H1 (cell line): ENCODE results near the gene DENND5B. TPM values are rescaled to one million over a fixed set of nuclear protein-coding genes. Genes with fewer than 3 reads are reported as not detected.

ENCODE experiments used
- CTCF ChIA-PET: fragments of 300-600 bp; sonication (Branson Sonifier 250); formaldehyde crosslinking; loops from one replicate; lab custom pipeline; 2021; ENCODE audit not compliant: partially characterized antibody; lab: Charles Lee
- POLR2A ChIA-PET: fragments of 300-600 bp; sonication (Branson Sonifier 250); formaldehyde crosslinking; loops from one replicate; lab custom pipeline; 2021; ENCODE audit warnings: inconsistent platforms; ENCODE audit not compliant: partially characterized antibody; lab: Charles Lee
- DNase-seq, 2 experiments: peaks; one replicate each; pipeline versions ENCODE4 v3.0.0 to v3.0.0-alpha.2; 2010 to 2022; ENCODE audit warnings: low spot score in 2 of 2, low read depth in 1 of 2, mixed read lengths in 1 of 2
- FAIRE-seq: peaks from 2 replicates; lab custom pipeline; 2011; peaks lifted over from hg19 to GRCh38; lab: Jason Lieb, UNC
- H2AFZ ChIP-seq: 2 replicates; pipeline ENCODE4 v1.8.1; 2012; ENCODE audit warnings: low read length, inconsistent platforms
- H2AK5ac ChIP-seq: 2 replicates; pipeline ENCODE4 v1.6.1; 2013; ENCODE audit warnings: low read depth, low read length
- H2BK120ac ChIP-seq: replicated peaks from 2 replicates; pipeline ENCODE3; 2013; ENCODE audit warnings: low read depth, low read length, inconsistent platforms
- H2BK12ac ChIP-seq: 2 replicates; pipeline ENCODE4 v1.6.1; 2013; ENCODE audit warnings: low read depth, low read length
- H2BK15ac ChIP-seq: 2 replicates; pipeline ENCODE4 v1.6.1; 2013; ENCODE audit warnings: low read length
- H2BK20ac ChIP-seq: 2 replicates; pipeline ENCODE4 v1.6.1; 2013; ENCODE audit warnings: low read length
- H2BK5ac ChIP-seq: 2 replicates; pipeline ENCODE4 v1.6.1; 2013; ENCODE audit warnings: low read depth, low read length
- H3K14ac ChIP-seq: 2 replicates; pipeline ENCODE4 v1.6.1; 2013; ENCODE audit warnings: inconsistent platforms; ENCODE audit not compliant: insufficient read length
- H3K18ac ChIP-seq: 2 replicates; pipeline ENCODE4 v1.6.1; 2013; ENCODE audit warnings: low read length; ENCODE audit errors: extremely low read depth
- H3K23ac ChIP-seq: 2 replicates; pipeline ENCODE4 v1.6.1; 2013; ENCODE audit warnings: inconsistent platforms; ENCODE audit not compliant: insufficient read length
- H3K23me2 ChIP-seq: 2 replicates; pipeline ENCODE4 v1.6.1; 2013; ENCODE audit warnings: low read depth, low read length
- H3K27ac ChIP-seq: 2 replicates; pipeline ENCODE4 v1.6.1; 2011; ENCODE audit warnings: low read depth, low read length, inconsistent platforms
- H3K27me3 ChIP-seq, 4 experiments: replicated peaks in 1 of 4; 1 replicate in 1 of 4; 2 replicates in 3 of 4; pipeline versions ENCODE4 v1.6.1 to v1.8.1; 2011 to 2013; ENCODE audit warnings: low read length in 3 of 4, mild to moderate bottlenecking in 3 of 4, inconsistent platforms in 2 of 4, mixed read lengths in 2 of 4, moderate library complexity in 1 of 4; ENCODE audit not compliant: control insufficient read depth in 3 of 4, insufficient read depth in 3 of 4; ENCODE audit errors: extremely low read depth in 1 of 4
- H3K36me3 ChIP-seq, 4 experiments: 2 replicates each; pipeline versions ENCODE4 v1.6.1 to v1.8.1; 2011 to 2013; ENCODE audit warnings: mild to moderate bottlenecking in 4 of 4, low read length in 3 of 4, moderate library complexity in 2 of 4, control low read depth in 1 of 4, inconsistent platforms in 1 of 4; ENCODE audit not compliant: insufficient read depth in 4 of 4, control insufficient read depth in 2 of 4
- H3K4ac ChIP-seq: replicated peaks from 2 replicates; pipeline ENCODE3; 2013; ENCODE audit warnings: low read length, low read depth, mixed read lengths, inconsistent platforms; ENCODE audit not compliant: insufficient read length
- H3K4me1 ChIP-seq, 4 experiments: replicated peaks in 1 of 4; 1 replicate in 1 of 4; 2 replicates in 3 of 4; pipeline versions ENCODE4 v1.6.1 to v1.8.1; 2011 to 2013; ENCODE audit warnings: low read length in 3 of 4, inconsistent platforms in 2 of 4, mixed read lengths in 1 of 4; ENCODE audit not compliant: insufficient read depth in 4 of 4, control insufficient read depth in 3 of 4
- H3K4me2 ChIP-seq, 2 experiments: 2 replicates each; pipeline versions ENCODE4 v1.6.1 to v1.8.1; 2011 to 2013; ENCODE audit warnings: low read depth in 2 of 2, low read length in 2 of 2, control low read depth in 1 of 2, inconsistent platforms in 1 of 2, mild to moderate bottlenecking in 1 of 2; ENCODE audit not compliant: insufficient read depth in 1 of 2
- H3K4me3 ChIP-seq, 4 experiments: fragments of 200-600, 300-600 bp in 1 of 4; sonication (generic), shearing (Covaris generic), sonication (Bioruptor Twin) in 1 of 4; 2 replicates each; pipeline versions ENCODE4 v1.5.1 to v1.8.1; 2011 to 2016; ENCODE audit warnings: low read length in 4 of 4, low read depth in 3 of 4, control low read depth in 2 of 4, inconsistent platforms in 2 of 4, mild to moderate bottlenecking in 2 of 4, mixed read lengths in 1 of 4, moderate library complexity in 1 of 4; ENCODE audit not compliant: insufficient read depth in 2 of 4; ENCODE audit errors: extremely low read depth in 1 of 4
- H3K56ac ChIP-seq: replicated peaks from 2 replicates; pipeline ENCODE3; 2013; ENCODE audit warnings: low read depth, mild to moderate bottlenecking, mixed read lengths, low read length, inconsistent platforms; ENCODE audit not compliant: insufficient read length
- H3K79me1 ChIP-seq: 2 replicates; pipeline ENCODE4 v1.6.1; 2013; ENCODE audit warnings: low read depth, low read length, control low read depth
- H3K79me2 ChIP-seq, 2 experiments: 2 replicates each; pipeline versions ENCODE4 v1.6.1 to v1.8.1; 2012 to 2013; ENCODE audit warnings: low read length in 2 of 2, mild to moderate bottlenecking in 2 of 2, inconsistent platforms in 1 of 2; ENCODE audit not compliant: insufficient read depth in 2 of 2, control insufficient read depth in 1 of 2
- H3K9ac ChIP-seq, 4 experiments: replicated peaks in 1 of 4; 1 replicate in 1 of 4; 2 replicates in 3 of 4; pipeline versions ENCODE4 v1.6.1 to v1.8.1; 2011 to 2013; ENCODE audit warnings: low read depth in 3 of 4, low read length in 3 of 4, control low read depth in 2 of 4, mild to moderate bottlenecking in 2 of 4, moderate library complexity in 2 of 4, inconsistent platforms in 1 of 4; ENCODE audit errors: extremely low read depth in 1 of 4
- H3K9me3 ChIP-seq, 2 experiments: 2 replicates each; pipeline versions ENCODE4 v1.6.1 to v1.8.1; 2012 to 2013; ENCODE audit warnings: mild to moderate bottlenecking in 2 of 2, moderate library complexity in 2 of 2, control low read depth in 1 of 2, inconsistent platforms in 1 of 2, low read depth in 1 of 2, low read length in 1 of 2, mixed read lengths in 1 of 2; ENCODE audit not compliant: insufficient read depth in 2 of 2
- H4K20me1 ChIP-seq, 2 experiments: replicated peaks in 1 of 2; 2 replicates each; pipeline versions ENCODE3 to v1.8.1; 2011 to 2013; ENCODE audit warnings: inconsistent platforms in 2 of 2, low read length in 2 of 2, mild to moderate bottlenecking in 1 of 2; ENCODE audit not compliant: insufficient read depth in 2 of 2, control insufficient read depth in 1 of 2
- H4K5ac ChIP-seq: 2 replicates; pipeline ENCODE4 v1.6.1; 2013; ENCODE audit warnings: low read length, low read depth, mixed read lengths, inconsistent platforms; ENCODE audit not compliant: insufficient read length
- H4K8ac ChIP-seq: 2 replicates; pipeline ENCODE4 v1.8.0; 2013; ENCODE audit warnings: mild to moderate bottlenecking, moderate library complexity, low read length, inconsistent platforms; ENCODE audit not compliant: insufficient read depth; ENCODE audit errors: extremely low read depth
- H4K91ac ChIP-seq: replicated peaks from 2 replicates; pipeline ENCODE3; 2013; ENCODE audit warnings: low read length, mixed read lengths, inconsistent platforms; ENCODE audit not compliant: insufficient read length
- ATF3 ChIP-seq: IDR thresholded peaks from 2 replicates; pipeline ENCODE4 v1.6.1; 2011; ENCODE audit warnings: low read depth, mild to moderate bottlenecking, low read length; ENCODE audit not compliant: insufficient read depth
- BACH1 ChIP-seq: IDR thresholded peaks from 2 replicates; pipeline ENCODE4 v1.6.1; 2012; ENCODE audit warnings: low read length, improper control_type of control experiment
- CHD2 ChIP-seq: IDR thresholded peaks from 2 replicates; pipeline ENCODE4 v1.6.1; 2012; ENCODE audit warnings: low read length, improper control_type of control experiment
- CREB1 ChIP-seq: IDR thresholded peaks from 2 replicates; pipeline ENCODE4 v1.6.1; 2012; ENCODE audit warnings: inconsistent platforms
- HDAC6 ChIP-seq: IDR thresholded peaks from one replicate; pipeline ENCODE4 v1.7.1; 2012; ENCODE audit warnings: low read depth, mild to moderate bottlenecking, inconsistent platforms, low read length, moderate library complexity
- JUN ChIP-seq: IDR thresholded peaks from 2 replicates; pipeline ENCODE4 v1.6.1; 2011; ENCODE audit warnings: low read depth, mild to moderate bottlenecking, improper control_type of control experiment, low read length
- RAD21 ChIP-seq, 2 experiments: IDR thresholded peaks in 1 of 2; conservative IDR thresholded peaks in 1 of 2; 2 replicates each; pipeline ENCODE4 v1.6.1; 2011; ENCODE audit warnings: low read depth in 2 of 2, low read length in 2 of 2, improper control_type of control experiment in 1 of 2, inconsistent platforms in 1 of 2, mild to moderate bottlenecking in 1 of 2, moderate library complexity in 1 of 2
- RNF2 ChIP-seq: fragments of 200-900, 300-1000 bp; sonication (generic); IDR thresholded peaks from 2 replicates; pipeline ENCODE4 v1.7.1; 2016; ENCODE audit warnings: borderline replicate concordance, low read depth, mild to moderate bottlenecking, antibody characterized with exemption, low read length; ENCODE audit not compliant: poor library complexity, severe bottlenecking; ENCODE audit errors: missing control alignments
- RXRA ChIP-seq: IDR thresholded peaks from 2 replicates; pipeline ENCODE4 v1.6.1; 2011; ENCODE audit warnings: low read depth, mild to moderate bottlenecking, low read length, moderate library complexity; ENCODE audit not compliant: insufficient read depth
- SP4 ChIP-seq: IDR thresholded peaks from 2 replicates; pipeline ENCODE4 v1.6.1; 2012; ENCODE audit warnings: low read length, inconsistent platforms
- SUZ12 ChIP-seq: fragments of 200-600 bp; sonication (generic); IDR thresholded peaks from 2 replicates; pipeline ENCODE4 v1.6.1; 2012; ENCODE audit warnings: mild to moderate bottlenecking, inconsistent platforms, low read length, moderate library complexity, mixed read lengths
- TAF7 ChIP-seq: optimal IDR thresholded peaks from 2 replicates; pipeline ENCODE3; 2011; ENCODE audit warnings: low read depth, mild to moderate bottlenecking, inconsistent platforms, low read length, moderate library complexity, borderline replicate concordance
- TEAD4 ChIP-seq: IDR thresholded peaks from 2 replicates; pipeline ENCODE4 v1.6.1; 2012; ENCODE audit warnings: low read depth, low read length, inconsistent platforms, mixed read lengths
- ZNF274 ChIP-seq: IDR thresholded peaks from 2 replicates; pipeline ENCODE4 v1.7.0; 2012; ENCODE audit warnings: low read length, borderline replicate concordance; ENCODE audit errors: extremely low read depth
- WGBS, 2 experiments: shearing (Covaris generic) in 1 of 2; methylation state at CpG; one replicate each; pipeline versions ENCODE4 v1.1.6 to v1.1.7; 2013 to 2015; ENCODE audit warnings: low lambda C conversion rate in 2 of 2, mixed read lengths in 2 of 2, inconsistent platforms in 1 of 2, low coverage in 1 of 2, missing lambda C conversion rate in 1 of 2; ENCODE audit not compliant: insufficient replicate concordance in 2 of 2, insufficient coverage in 1 of 2, insufficient read length in 1 of 2; ENCODE audit errors: extremely low coverage in 1 of 2, missing lambda C conversion rate in 1 of 2; 5-methylcytosine and 5-hydroxymethylcytosine counted together
- polyA plus RNA-seq, 7 experiments: library from polyadenylated mRNA; depleted of rRNA in 3 of 7; stranded (reverse) in 5 of 7; unstranded in 2 of 7; fragments of >200 nt in 5 of 7; fragments of 200-250 nt in 2 of 7; gene quantifications; 1 replicate in 5 of 7; 2 replicates in 1 of 7; 4 replicates in 1 of 7; pipeline versions ENCODE4 v1.2.1 to v1.2.3, GENCODE V29; 2011 to 2013; ENCODE audit warnings: missing spikeins in 2 of 7, mixed read lengths in 2 of 7
- total RNA-seq: library from RNA; stranded (reverse); fragmentation: NEBNext Ultra II Directional; extraction: Animal tissue kit (Norgen Biotek cat#: 25700); gene quantifications from 2 replicates; pipeline ENCODE4 v1.2.1, GENCODE V29; 2021

The DENND5B gene
- total and polyA plus RNA-seq, 2 of the 8 experiments (the other 6 are each of a cell fraction or from before 2014, with no cell fraction given): 13.4 to 20.2 TPM

GRCh38 chr12:31481415-31481814 is 109.5 kb downstream of the DENND5B start:
- FAIRE-seq (no peak), DNase-seq (no peak)
- Histone ChIP-seq H3K4me3 (no peak overlapping the region), H3K4ac (no peak overlapping the region), H3K4me2 (no peak overlapping the region), H2AK5ac (no peak overlapping the region), H2AFZ (no peak overlapping the region), H3K4me1 (peaks cover 0 to 5% (median 0%) of the 10 kb centered on the region in 4 experiments; a peak in 2 of 7 replicates), H2BK120ac (no peak overlapping the region), H3K9ac (no peak overlapping the region), H3K36me3 (no peaks in the 10 kb centered on the region; a peak in 1 of 8 replicates), H3K56ac (no peak overlapping the region), H3K9me3 (no peaks in the 10 kb centered on the region), H3K14ac (no peak overlapping the region), H3K79me1 (no peaks in the 10 kb centered on the region; the same call in 1 of the 2 replicates), H4K91ac (no peak overlapping the region), H3K23ac (no peak overlapping the region), H4K5ac (no peak overlapping the region), H2BK5ac (no peak overlapping the region), H3K18ac (no peak overlapping the region), H3K23me2 (no peaks in the 10 kb centered on the region), H2BK20ac (no peak overlapping the region), H2BK15ac (no peak overlapping the region), H4K8ac (no peak overlapping the region), H2BK12ac (no peak overlapping the region), H3K27me3 (no peaks in the 10 kb centered on the region), H4K20me1 (peaks cover 0 to 2% of the 10 kb centered on the region in 2 experiments), H3K27ac (no peak overlapping the region), H3K79me2 (no peaks in the 10 kb centered on the region)
- POLR2A ChIA-PET: interaction anchor here (1.1 to 1.2 kb wide), 2 partner anchors 9 to 25 kb away, joined by 3 read pairs; no protein-coding TSS in a partner anchor
- 68% methylated on average over 3 of the region's 3 CpGs; no CpG with 5 or more reads in 1 of the 2 experiments for WGBS, 2 experiments
- CTCF ChIA-PET: no interaction called here
- TF ChIP-seq ATF3 (no peak), TEAD4 (no peak), HDAC6 (no peak), CREB1 (no peak), JUN (no peak), BACH1 (no peak), RAD21 (IDR thresholded peaks at IDR 0.05 in 1 of 2, conservative IDR thresholded peaks at IDR 0.05 in 1 of 2; ENCODE audit: low read depth in 2 of 2, low read length in 2 of 2) (no peak), CHD2 (no peak), SP4 (no peak), TAF7 (no peak), RXRA (no peak), ZNF274 (no peak), SUZ12 (no peak), RNF2 (no peak)
